ENCODE measurements around the gene KRTAP4-12. TPM values are rescaled to one million over a fixed set of nuclear protein-coding genes. Genes with fewer than 3 reads are reported as not detected.

Gene KRTAP4-12
- total RNA-seq, 1 experiment from 2014 or later = not detected

GRCh38 chr17:41150026-41150425 lies 26.0 kb upstream of the KRTAP4-12 start:
- TF ChIP-seq PRDM15 (CRISPR knock-in tag; IDR thresholded peaks at IDR 0.05) (no peak), SP1 (CRISPR knock-in tag; conservative IDR thresholded peaks at IDR 0.05) (no peak), ARID4B (CRISPR knock-in tag; IDR thresholded peaks at IDR 0.05; ENCODE audit: borderline replicate concordance) (no peak), ESRRA (CRISPR knock-in tag; IDR thresholded peaks at IDR 0.05; ENCODE audit: borderline replicate concordance) (no peak), NFE2L1 (CRISPR knock-in tag; IDR thresholded peaks at IDR 0.05) (no peak), HMGA2 (CRISPR knock-in tag; IDR thresholded peaks at IDR 0.05) (no peak), FOXP1 (CRISPR knock-in tag; IDR thresholded peaks at IDR 0.05; ENCODE audit: borderline replicate concordance) (no peak), ZBTB21 (CRISPR knock-in tag; IDR thresholded peaks at IDR 0.05; ENCODE audit: borderline replicate concordance) (no peak), JAZF1 (CRISPR knock-in tag; IDR thresholded peaks at IDR 0.05) (no peak), ZNF416 (CRISPR knock-in tag; IDR thresholded peaks at IDR 0.05) (no peak), NFATC4 (CRISPR knock-in tag; IDR thresholded peaks at IDR 0.05) (no peak), TEAD4 (CRISPR knock-in tag; IDR thresholded peaks at IDR 0.05) (no peak), TP53 (CRISPR knock-in tag; IDR thresholded peaks at IDR 0.05) (no peak)
- TF ChIP-seq, protein P1, sequence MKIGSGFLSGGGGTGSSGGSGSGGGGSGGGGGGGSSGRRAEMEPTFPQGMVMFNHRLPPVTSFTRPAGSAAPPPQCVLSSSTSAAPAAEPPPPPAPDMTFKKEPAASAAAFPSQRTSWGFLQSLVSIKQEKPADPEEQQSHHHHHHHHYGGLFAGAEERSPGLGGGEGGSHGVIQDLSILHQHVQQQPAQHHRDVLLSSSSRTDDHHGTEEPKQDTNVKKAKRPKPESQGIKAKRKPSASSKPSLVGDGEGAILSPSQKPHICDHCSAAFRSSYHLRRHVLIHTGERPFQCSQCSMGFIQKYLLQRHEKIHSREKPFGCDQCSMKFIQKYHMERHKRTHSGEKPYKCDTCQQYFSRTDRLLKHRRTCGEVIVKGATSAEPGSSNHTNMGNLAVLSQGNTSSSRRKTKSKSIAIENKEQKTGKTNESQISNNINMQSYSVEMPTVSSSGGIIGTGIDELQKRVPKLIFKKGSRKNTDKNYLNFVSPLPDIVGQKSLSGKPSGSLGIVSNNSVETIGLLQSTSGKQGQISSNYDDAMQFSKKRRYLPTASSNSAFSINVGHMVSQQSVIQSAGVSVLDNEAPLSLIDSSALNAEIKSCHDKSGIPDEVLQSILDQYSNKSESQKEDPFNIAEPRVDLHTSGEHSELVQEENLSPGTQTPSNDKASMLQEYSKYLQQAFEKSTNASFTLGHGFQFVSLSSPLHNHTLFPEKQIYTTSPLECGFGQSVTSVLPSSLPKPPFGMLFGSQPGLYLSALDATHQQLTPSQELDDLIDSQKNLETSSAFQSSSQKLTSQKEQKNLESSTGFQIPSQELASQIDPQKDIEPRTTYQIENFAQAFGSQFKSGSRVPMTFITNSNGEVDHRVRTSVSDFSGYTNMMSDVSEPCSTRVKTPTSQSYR (CRISPR knock-in tag; IDR thresholded peaks at IDR 0.05) = no peak
- TF ChIP-seq, protein P2, sequence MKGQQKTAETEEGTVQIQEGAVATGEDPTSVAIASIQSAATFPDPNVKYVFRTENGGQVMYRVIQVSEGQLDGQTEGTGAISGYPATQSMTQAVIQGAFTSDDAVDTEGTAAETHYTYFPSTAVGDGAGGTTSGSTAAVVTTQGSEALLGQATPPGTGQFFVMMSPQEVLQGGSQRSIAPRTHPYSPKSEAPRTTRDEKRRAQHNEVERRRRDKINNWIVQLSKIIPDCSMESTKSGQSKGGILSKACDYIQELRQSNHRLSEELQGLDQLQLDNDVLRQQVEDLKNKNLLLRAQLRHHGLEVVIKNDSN (CRISPR knock-in tag; IDR thresholded peaks at IDR 0.05) = no peak
- H3K4me1 Mint-ChIP-seq = peaks cover 8% of the 10 kb centered on the region; the same call in 1 of the 2 replicates
- DNase-seq (ENCODE audit: low spot score) = no peak
- POLR2A ChIA-PET = no interaction called here
- H3K36me3 Mint-ChIP-seq = peaks cover 2% of the 10 kb centered on the region
- CTCF ChIA-PET = no interaction called here
- H3K9me3 Mint-ChIP-seq = peaks cover 14% of the 10 kb centered on the region
- H3K27ac Mint-ChIP-seq = no peak overlapping the region
- H3K27me3 Mint-ChIP-seq (ENCODE audit: low read depth) = no peaks in the 10 kb centered on the region
- no peak overlapping the region for H3K4me3 Mint-ChIP-seq
- no peak for ATAC-seq

DNA sequence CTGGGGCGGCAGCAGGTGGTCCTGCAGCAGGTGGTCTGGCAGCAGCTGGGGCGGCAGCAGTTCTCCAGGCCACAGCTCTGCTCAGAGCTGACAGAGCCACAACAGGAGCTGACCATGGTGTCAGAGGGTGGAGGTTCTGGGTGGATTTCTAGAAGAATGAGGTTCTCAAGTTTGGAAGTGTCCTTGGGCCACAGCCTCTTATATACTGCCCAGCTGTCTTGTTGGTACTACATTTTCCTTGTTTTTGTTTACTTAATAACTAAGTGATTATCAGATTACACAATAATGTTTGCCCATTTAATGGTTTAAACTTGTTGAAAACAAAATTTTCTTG lies 25.6 kb upstream of the KRTAP4-12 start, which contains the start of gene KRTAP4-5:
Gene KRTAP4-5, minus strand, starts transcription at position 174 of the 334 bp plus-strand sequence. Its CDS starts 58 bp downstream, at position 116.
- no peak for TF ChIP-seq SOX15 (CRISPR knock-in tag; IDR thresholded peaks at IDR 0.05)
- TF ChIP-seq, protein P3, sequence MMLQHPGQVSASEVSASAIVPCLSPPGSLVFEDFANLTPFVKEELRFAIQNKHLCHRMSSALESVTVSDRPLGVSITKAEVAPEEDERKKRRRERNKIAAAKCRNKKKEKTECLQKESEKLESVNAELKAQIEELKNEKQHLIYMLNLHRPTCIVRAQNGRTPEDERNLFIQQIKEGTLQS (CRISPR knock-in tag; conservative IDR thresholded peaks at IDR 0.05) = no peak
- no peak for TF ChIP-seq HMGXB4 (CRISPR knock-in tag; IDR thresholded peaks at IDR 0.05)
- TF ChIP-seq NR3C1 (CRISPR knock-in tag; conservative IDR thresholded peaks at IDR 0.05; ENCODE audit: low read depth) = no peak
- no peak for TF ChIP-seq ESRRA (CRISPR knock-in tag; IDR thresholded peaks at IDR 0.05; ENCODE audit: borderline replicate concordance)
- H3K9me3 Mint-ChIP-seq = peaks cover 16% of the 10 kb centered on the region
- DNase-seq (ENCODE audit: low spot score) = no peak
- ChIA-PET CTCF (no interaction called here), POLR2A (no interaction called here)
- H3K4me3 Mint-ChIP-seq = no peak within 1 kb of the TSS
- no peaks in the 10 kb centered on the region for H3K27me3 Mint-ChIP-seq (ENCODE audit: low read depth)
- H3K27ac Mint-ChIP-seq = no peak within 1 kb of the TSS; the same call in 1 of the 2 replicates
- H3K4me1 Mint-ChIP-seq = peaks cover 8% of the 10 kb centered on the region; the same call in 1 of the 2 replicates
- no peak for ATAC-seq
- peaks cover 3% of the 10 kb centered on the region for H3K36me3 Mint-ChIP-seq

Measured in WTC11 (cell line).